Kidney (tissue), 14 donors: ENCODE results near the gene IPO7. TPM values are rescaled to one million over a fixed set of nuclear protein-coding genes. Genes with fewer than 3 reads are reported as not detected.
"Not testable (repeated sequence)": the region's sequence is repeated elsewhere in the genome, so short reads cannot be mapped to it uniquely, and the experiment has no call there.

ENCODE experiments used
- DNase-seq, 5 donors: peaks; one replicate each; pipeline ENCODE4 v3.0.0-alpha.2; 2013 to 2020
- FAIRE-seq: peaks from 2 replicates; lab custom pipeline; 2012; peaks lifted over from hg19 to GRCh38; lab: Jason Lieb, UNC
- H3K27ac ChIP-seq, 2 donors: one replicate each; pipeline ENCODE4 v1.7.0; 2013; ENCODE audit warnings: low read depth in 2 of 2, low read length in 2 of 2, inconsistent platforms in 1 of 2
- H3K27me3 ChIP-seq: one replicate; pipeline ENCODE4 v1.7.1; 2013; ENCODE audit warnings: low read length, inconsistent platforms; ENCODE audit not compliant: control insufficient read depth, insufficient read depth
- H3K36me3 ChIP-seq, 3 donors: one replicate each; pipeline versions ENCODE4 v1.7.0 to v1.7.1; 2013; ENCODE audit warnings: low read length in 3 of 3, control low read depth in 1 of 3, inconsistent platforms in 1 of 3; ENCODE audit not compliant: insufficient read depth in 3 of 3, control insufficient read depth in 2 of 3
- H3K4me1 ChIP-seq, 3 donors: one replicate each; pipeline versions ENCODE4 v1.7.0 to v1.7.1; 2013; ENCODE audit warnings: low read length in 3 of 3, inconsistent platforms in 1 of 3, low read depth in 1 of 3; ENCODE audit not compliant: control insufficient read depth in 2 of 3, insufficient read depth in 2 of 3
- H3K4me3 ChIP-seq, 3 donors: one replicate each; pipeline versions ENCODE4 v1.7.0 to v1.8.1; 2013; ENCODE audit warnings: low read length in 3 of 3, control low read depth in 1 of 3, inconsistent platforms in 1 of 3
- H3K9ac ChIP-seq, 3 donors: one replicate each; pipeline versions ENCODE4 v1.7.0 to v1.7.1; 2013; ENCODE audit warnings: low read length in 3 of 3, control low read depth in 1 of 3, inconsistent platforms in 1 of 3
- H3K9me3 ChIP-seq, 3 donors: one replicate each; pipeline versions ENCODE4 v1.7.0 to v1.7.1; 2013; ENCODE audit warnings: low read length in 3 of 3, control low read depth in 1 of 3, inconsistent platforms in 1 of 3; ENCODE audit not compliant: control insufficient read depth in 2 of 3, insufficient read depth in 1 of 3
- CTCF ChIP-seq: IDR thresholded peaks from 3 replicates; pipeline ENCODE4 v1.5.1; 2012; ENCODE audit warnings: mild to moderate bottlenecking, moderate library complexity, borderline replicate concordance; ENCODE audit not compliant: insufficient read depth; ENCODE audit errors: extremely low read depth
- intact Hi-C: fragments of 100-400 bp; cut with DNase I; formaldehyde crosslinking; loops from one replicate; pipeline ENCODE4 v1.11.1; 2022
- polyA plus RNA-seq: library from polyadenylated mRNA; stranded (reverse); fragments of 350-450 nt; fragmentation: Illumina TruSeq; extraction: RNeasy Lipid Tissue Mini Kit (QIAGEN cat#74804); gene quantifications from one replicate; pipeline ENCODE4 v1.2.3, GENCODE V29; 2014; ENCODE audit warnings: low read depth, low replicate concordance; ENCODE audit not compliant: insufficient read depth
- total RNA-seq: library from RNA; stranded (reverse); fragmentation: NEBNext Ultra II Directional; extraction: Animal tissue kit (Norgen Biotek cat#: 25700); gene quantifications from one replicate; pipeline ENCODE4 v1.2.1, GENCODE V29; 2021
- donor health status: control.
- donor health status: control.
- donor health status: control.
- donor health status: control.
- donor health status: control.
- donor health status: DM: yes; HTN: yes; CAD: no.
- donor health status: Normal renal cell carcinoma (clear cell type).

IPO7 gene
- total and polyA plus RNA-seq, 2 donors from 2014 or later = 20.6 to 109 TPM

- intact Hi-C loops = no loop called here
- no peaks in the 10 kb centered on the region for H3K9me3 ChIP-seq
- H3K9ac ChIP-seq = no peak overlapping the region
- H3K4me1 ChIP-seq = no peaks in the 10 kb centered on the region
- DNase-seq (no peak), FAIRE-seq (no peak)
- H3K27ac ChIP-seq = no peak overlapping the region
- no peak for TF ChIP-seq CTCF
- H3K36me3 ChIP-seq = no peaks in the 10 kb centered on the region
- no peak overlapping the region for H3K4me3 ChIP-seq
- H3K27me3 ChIP-seq = no peaks in the 10 kb centered on the region
Observed at GRCh38 chr11:9357041-9357440, 27.4 kb upstream of the IPO7 start.

GRCh38 chr11:9360862-9361622, 23.4 kb upstream of the IPO7 start:
- FAIRE-seq, H3K27ac ChIP-seq, intact Hi-C loops, DNase-seq, H3K9me3 ChIP-seq, H3K4me1 ChIP-seq, H3K9ac ChIP-seq, H3K36me3 ChIP-seq, H3K4me3 ChIP-seq, H3K27me3 ChIP-seq: not testable (repeated sequence)

GRCh38 chr11:9362393-9362863, 22.0 kb upstream of the IPO7 start:
- H3K27ac ChIP-seq = no peak overlapping the region
- H3K9me3 ChIP-seq = no peaks in the 10 kb centered on the region
- no peaks in the 10 kb centered on the region for H3K36me3 ChIP-seq
- H3K27me3 ChIP-seq = no peaks in the 10 kb centered on the region
- no peak overlapping the region for H3K9ac ChIP-seq
- intact Hi-C loops = no loop called here
- FAIRE-seq (no peak), DNase-seq (no peak)
- H3K4me1 ChIP-seq = peaks cover 0 to 4% (median 0%) of the 10 kb centered on the region in 3 donors
- H3K4me3 ChIP-seq = no peak overlapping the region
- no peak for TF ChIP-seq CTCF
